ENCODE data around the gene TRAF7. TPM values are rescaled to one million over a fixed set of nuclear protein-coding genes. Genes with fewer than 3 reads are reported as not detected.
"Not testable (repeated sequence)": the region's sequence is repeated elsewhere in the genome, so short reads cannot be mapped to it uniquely, and the experiment has no call there.

Gene TRAF7
- total RNA-seq, 2 experiments from 2014 or later: 19.9 to 24.0 TPM

- H3K36me3 ChIP-seq (ENCODE audit: insufficient read depth, low read length); H3K27me3 Mint-ChIP-seq; H3K36me3 Mint-ChIP-seq (ENCODE audit: low read depth); H3K27ac ChIP-seq (ENCODE audit: low read depth in 1 of 2, low read length in 2 of 2); H3K4me1 Mint-ChIP-seq (ENCODE audit: low read depth); H3K9me3 ChIP-seq (ENCODE audit: control insufficient read depth in 1 of 2, insufficient read depth in 1 of 2, low read length in 2 of 2); POLR2A ChIA-PET; H3K4me3 Mint-ChIP-seq; H3K9me3 Mint-ChIP-seq; intact Hi-C loops (cut with DNase I, micrococcal nuclease); H3K27me3 ChIP-seq (ENCODE audit: control insufficient read depth in 1 of 2, insufficient read depth in 2 of 2, low read length in 2 of 2); H3K4me1 ChIP-seq (ENCODE audit: insufficient read depth, low read length); H3K4me3 ChIP-seq (ENCODE audit: low read length): not testable (repeated sequence)
- H3K27ac Mint-ChIP-seq: peak overlapping the region; percentile 9
- peak; percentile 44 for ATAC-seq (ENCODE audit: poor library complexity)
- TF ChIP-seq, protein P1, sequence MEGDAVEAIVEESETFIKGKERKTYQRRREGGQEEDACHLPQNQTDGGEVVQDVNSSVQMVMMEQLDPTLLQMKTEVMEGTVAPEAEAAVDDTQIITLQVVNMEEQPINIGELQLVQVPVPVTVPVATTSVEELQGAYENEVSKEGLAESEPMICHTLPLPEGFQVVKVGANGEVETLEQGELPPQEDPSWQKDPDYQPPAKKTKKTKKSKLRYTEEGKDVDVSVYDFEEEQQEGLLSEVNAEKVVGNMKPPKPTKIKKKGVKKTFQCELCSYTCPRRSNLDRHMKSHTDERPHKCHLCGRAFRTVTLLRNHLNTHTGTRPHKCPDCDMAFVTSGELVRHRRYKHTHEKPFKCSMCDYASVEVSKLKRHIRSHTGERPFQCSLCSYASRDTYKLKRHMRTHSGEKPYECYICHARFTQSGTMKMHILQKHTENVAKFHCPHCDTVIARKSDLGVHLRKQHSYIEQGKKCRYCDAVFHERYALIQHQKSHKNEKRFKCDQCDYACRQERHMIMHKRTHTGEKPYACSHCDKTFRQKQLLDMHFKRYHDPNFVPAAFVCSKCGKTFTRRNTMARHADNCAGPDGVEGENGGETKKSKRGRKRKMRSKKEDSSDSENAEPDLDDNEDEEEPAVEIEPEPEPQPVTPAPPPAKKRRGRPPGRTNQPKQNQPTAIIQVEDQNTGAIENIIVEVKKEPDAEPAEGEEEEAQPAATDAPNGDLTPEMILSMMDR (IDR thresholded peaks at IDR 0.05): peak; percentile 6
- CTCF ChIA-PET: interaction anchor here (1.6 to 2.0 kb wide), 2 partner anchors 19 to 34 kb away, joined by 4 to 15 read pairs; partner anchors contain the start of gene TRAF7
- DNase-seq: peak in 10 of 14 experiments; percentile 10 to 65 (median 25)
These were observed 34.3 kb upstream of the TRAF7 start for GRCh38 chr16:2121325-2121724.

GRCh38 chr16:2121853-2122252 is 33.7 kb upstream of the TRAF7 start:
- Histone ChIP-seq H3K4me1 (ENCODE audit: insufficient read depth, low read length) (peaks cover 2% of the 10 kb centered on the region), H3K4me3 (ENCODE audit: low read length) (no peak overlapping the region), H3K27me3 (ENCODE audit: control insufficient read depth in 1 of 2, insufficient read depth in 2 of 2, low read length in 2 of 2) (no peaks in the 10 kb centered on the region), H3K9me3 (ENCODE audit: control insufficient read depth in 1 of 2, insufficient read depth in 1 of 2, low read length in 2 of 2) (no peaks in the 10 kb centered on the region), H3K36me3 (ENCODE audit: insufficient read depth, low read length) (no peaks in the 10 kb centered on the region), H3K27ac (ENCODE audit: low read depth in 1 of 2, low read length in 2 of 2) (no peak overlapping the region)
- Mint-ChIP-seq H3K4me1 (ENCODE audit: low read depth) (peaks cover 8% of the 10 kb centered on the region), H3K4me3 (no peak overlapping the region), H3K27ac (peak overlapping the region; percentile 9), H3K36me3 (ENCODE audit: low read depth) (no peaks in the 10 kb centered on the region), H3K27me3 (no peaks in the 10 kb centered on the region), H3K9me3 (no peaks in the 10 kb centered on the region)
- ChIA-PET CTCF (interaction anchor here (1.6 to 2.0 kb wide), 2 partner anchors 18 to 33 kb away, joined by 4 to 15 read pairs; partner anchors contain the start of gene TRAF7), POLR2A (no interaction called here)
- intact Hi-C loops (cut with DNase I, micrococcal nuclease): no loop called here
- DNase-seq (no peak), ATAC-seq (ENCODE audit: poor library complexity) (no peak)
- TF ChIP-seq, protein P1 (IDR thresholded peaks at IDR 0.05): no peak

DNA sequence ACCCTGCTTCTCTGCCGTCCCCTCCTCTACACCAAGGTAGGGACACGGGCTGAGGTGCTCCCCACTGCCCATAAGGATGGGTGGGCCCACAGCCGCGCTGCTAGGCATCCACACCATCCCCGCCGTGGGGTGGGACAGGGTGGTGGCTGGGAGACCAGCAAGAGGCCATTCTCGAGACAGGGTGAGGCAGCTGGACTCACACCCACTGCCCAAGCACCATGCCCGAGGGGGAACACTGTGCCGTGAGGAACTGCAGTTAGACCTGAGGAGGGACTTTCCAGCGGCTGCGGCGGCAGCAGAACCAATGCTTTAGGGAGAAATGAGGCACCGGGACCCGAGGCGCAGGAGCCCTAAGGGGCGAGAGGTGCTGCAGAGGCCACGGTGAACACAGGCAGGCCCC is 33.2 kb upstream of the TRAF7 start:
- POLR2A ChIA-PET: no interaction called here
- H3K4me1 ChIP-seq (ENCODE audit: insufficient read depth, low read length): peaks cover 2% of the 10 kb centered on the region
- no peaks in the 10 kb centered on the region for H3K36me3 ChIP-seq (ENCODE audit: insufficient read depth, low read length)
- CTCF ChIA-PET: interaction anchor here (1.6 to 2.0 kb wide), 2 partner anchors 18 to 33 kb away, joined by 4 to 15 read pairs; partner anchors contain the start of gene TRAF7
- ATAC-seq (ENCODE audit: poor library complexity) (no peak), DNase-seq (no peak)
- H3K27me3 ChIP-seq (ENCODE audit: control insufficient read depth in 1 of 2, insufficient read depth in 2 of 2, low read length in 2 of 2): no peaks in the 10 kb centered on the region
- H3K27ac Mint-ChIP-seq: no peak overlapping the region
- H3K4me3 ChIP-seq (ENCODE audit: low read length): no peak overlapping the region
- TF ChIP-seq, protein P1 (IDR thresholded peaks at IDR 0.05): no peak
- H3K36me3 Mint-ChIP-seq (ENCODE audit: low read depth): no peaks in the 10 kb centered on the region
- H3K9me3 Mint-ChIP-seq: no peaks in the 10 kb centered on the region
- H3K27me3 Mint-ChIP-seq: no peaks in the 10 kb centered on the region
- H3K27ac ChIP-seq (ENCODE audit: low read depth in 1 of 2, low read length in 2 of 2): no peak overlapping the region
- no peak overlapping the region for H3K4me3 Mint-ChIP-seq
- no peaks in the 10 kb centered on the region for H3K9me3 ChIP-seq (ENCODE audit: control insufficient read depth in 1 of 2, insufficient read depth in 1 of 2, low read length in 2 of 2)
- peaks cover 13% of the 10 kb centered on the region for H3K4me1 Mint-ChIP-seq (ENCODE audit: low read depth)
- intact Hi-C loops (cut with DNase I, micrococcal nuclease): no loop called here

- H3K36me3 ChIP-seq (ENCODE audit: insufficient read depth, low read length); CTCF ChIA-PET; H3K27me3 Mint-ChIP-seq; ATAC-seq (ENCODE audit: poor library complexity); H3K27me3 ChIP-seq (ENCODE audit: control insufficient read depth in 1 of 2, insufficient read depth in 2 of 2, low read length in 2 of 2); H3K9me3 Mint-ChIP-seq; H3K27ac ChIP-seq (ENCODE audit: low read depth in 1 of 2, low read length in 2 of 2); H3K27ac Mint-ChIP-seq; H3K9me3 ChIP-seq (ENCODE audit: control insufficient read depth in 1 of 2, insufficient read depth in 1 of 2, low read length in 2 of 2); H3K36me3 Mint-ChIP-seq (ENCODE audit: low read depth); H3K4me3 Mint-ChIP-seq; intact Hi-C loops (cut with DNase I, micrococcal nuclease); POLR2A ChIA-PET; H3K4me1 ChIP-seq (ENCODE audit: insufficient read depth, low read length); DNase-seq; H3K4me3 ChIP-seq (ENCODE audit: low read length): not testable (repeated sequence)
- peaks cover 13% of the 10 kb centered on the region for H3K4me1 Mint-ChIP-seq (ENCODE audit: low read depth)
These were observed 32.5 kb upstream of the TRAF7 start for GRCh38 chr16:2122934-2123683.

GRCh38 chr16:2123706-2124376 is 31.7 kb upstream of the TRAF7 start:
- H3K9me3 ChIP-seq (ENCODE audit: control insufficient read depth in 1 of 2, insufficient read depth in 1 of 2, low read length in 2 of 2); ATAC-seq (ENCODE audit: poor library complexity); POLR2A ChIA-PET; H3K4me3 Mint-ChIP-seq; H3K9me3 Mint-ChIP-seq; H3K4me1 ChIP-seq (ENCODE audit: insufficient read depth, low read length); H3K4me3 ChIP-seq (ENCODE audit: low read length); H3K27ac ChIP-seq (ENCODE audit: low read depth in 1 of 2, low read length in 2 of 2); DNase-seq; H3K36me3 ChIP-seq (ENCODE audit: insufficient read depth, low read length); H3K27ac Mint-ChIP-seq; H3K27me3 ChIP-seq (ENCODE audit: control insufficient read depth in 1 of 2, insufficient read depth in 2 of 2, low read length in 2 of 2); CTCF ChIA-PET; H3K36me3 Mint-ChIP-seq (ENCODE audit: low read depth); H3K27me3 Mint-ChIP-seq; intact Hi-C loops (cut with DNase I, micrococcal nuclease): not testable (repeated sequence)
- H3K4me1 Mint-ChIP-seq (ENCODE audit: low read depth): peaks cover 18% of the 10 kb centered on the region

Data from CD4-positive, alpha-beta T cell (primary cell).